GM10266 (cell line): Measurements from ENCODE around the gene ACSS1.

Experiments
- DNase-seq: peaks from one replicate; pipeline ENCODE4 v3.0.0; 2012; ENCODE audit errors: extremely low spot score
- CTCF ChIP-seq: IDR thresholded peaks from 2 replicates; pipeline ENCODE4 v1.5.1; 2012; ENCODE audit warnings: mild to moderate bottlenecking, low read depth; ENCODE audit not compliant: control insufficient read depth, insufficient read depth; ENCODE audit errors: missing control alignments

Gene ACSS1

GRCh38 chr20:25032478-25033264 is 25.3 kb downstream of the ACSS1 start:
- no peak for DNase-seq
- no peak for TF ChIP-seq CTCF

GRCh38 chr20:25032065-25032477 is 25.9 kb downstream of the ACSS1 start:
- DNase-seq, result no peak
- no peak for TF ChIP-seq CTCF

GRCh38 chr20:25031241-25031640 is 26.7 kb downstream of the ACSS1 start:
- TF ChIP-seq CTCF, result no peak
- no peak for DNase-seq

GRCh38 chr20:25030649-25031207 is 27.2 kb downstream of the ACSS1 start:
- no peak for DNase-seq
- no peak for TF ChIP-seq CTCF

- DNase-seq, result no peak
- TF ChIP-seq CTCF, result no peak
Measured at GRCh38 chr20:25030007-25030648, 27.8 kb downstream of the ACSS1 start.

- no peak for DNase-seq
- TF ChIP-seq CTCF, result no peak
Measured at GRCh38 chr20:25025986-25026605, 31.8 kb downstream of the ACSS1 start.
